ENCODE data around the gene POR.

GRCh38 chr7:75879771-75880184 is 35.2 kb upstream of the POR start:
- no peak for TF ChIP-seq CTCF (IDR thresholded peaks at IDR 0.05)
- no peak for TF ChIP-seq POLR2A (IDR thresholded peaks at IDR 0.05)
